CD4-positive, alpha-beta T cell (primary cell): ENCODE data around the gene OR51E1. TPM values are rescaled to one million over a fixed set of nuclear protein-coding genes. Genes with fewer than 3 reads are reported as not detected.

Source experiments
- ATAC-seq: fragments of 200-7000 bp; cut with Tn5 transposase; one replicate; pipeline ENCODE4 v1.10.0; 2022; ENCODE audit warnings: mild to moderate bottlenecking; ENCODE audit not compliant: poor library complexity
- CTCF ChIA-PET: fragments of 350-600 bp; sonication (Branson Sonifier 250); formaldehyde crosslinking; loops from one replicate; lab custom pipeline; 2021; ENCODE audit warnings: antibody characterized with exemption, inconsistent platforms; lab: Charles Lee
- POLR2A ChIA-PET: fragments of 350-600 bp; sonication (Branson Sonifier 250); formaldehyde crosslinking; loops from one replicate; lab custom pipeline; 2021; ENCODE audit warnings: antibody characterized with exemption, inconsistent platforms; lab: Charles Lee
- DNase-seq, 14 experiments: peaks; one replicate each; pipeline ENCODE4 v3.0.0-alpha.2; 2013 to 2020; ENCODE audit warnings: mixed read lengths in 2 of 14
- H3K27ac ChIP-seq, 2 donors: one replicate each; pipeline versions ENCODE4 v1.5.1 to v1.7.0; 2013; ENCODE audit warnings: low read length in 2 of 2, low read depth in 1 of 2, mild to moderate bottlenecking in 1 of 2
- H3K27me3 ChIP-seq, 2 experiments: 1 replicate in 1 of 2; 2 replicates in 1 of 2; pipeline versions ENCODE4 v1.6.1 to v1.7.0; 2013; ENCODE audit warnings: low read length in 2 of 2, control low read depth in 1 of 2, mild to moderate bottlenecking in 1 of 2, moderate library complexity in 1 of 2; ENCODE audit not compliant: insufficient read depth in 2 of 2, control insufficient read depth in 1 of 2
- H3K36me3 ChIP-seq: one replicate; pipeline ENCODE4 v1.6.1; 2013; ENCODE audit warnings: low read length, control low read depth; ENCODE audit not compliant: insufficient read depth
- H3K4me1 ChIP-seq: one replicate; pipeline ENCODE4 v1.6.1; 2013; ENCODE audit warnings: low read length, control low read depth; ENCODE audit not compliant: insufficient read depth
- H3K4me3 ChIP-seq: one replicate; pipeline ENCODE4 v1.5.1; 2013; ENCODE audit warnings: mild to moderate bottlenecking, low read length, moderate library complexity
- H3K9me3 ChIP-seq, 2 experiments: 1 replicate in 1 of 2; 2 replicates in 1 of 2; pipeline versions ENCODE4 v1.6.1 to v1.7.0; 2013; ENCODE audit warnings: low read length in 2 of 2, mild to moderate bottlenecking in 2 of 2, control low read depth in 1 of 2, moderate library complexity in 1 of 2; ENCODE audit not compliant: control insufficient read depth in 1 of 2, insufficient read depth in 1 of 2
- H3K27ac Mint-ChIP-seq: one replicate; pipeline ENCODE4 v1.8.0; 2020; ENCODE audit warnings: mixed read lengths
- H3K27me3 Mint-ChIP-seq: one replicate; pipeline ENCODE4 v1.8.0; 2021; ENCODE audit warnings: mixed read lengths
- H3K36me3 Mint-ChIP-seq: one replicate; pipeline ENCODE4 v1.8.0; 2021; ENCODE audit warnings: low read depth, mixed read lengths
- H3K4me1 Mint-ChIP-seq: one replicate; pipeline ENCODE4 v1.8.0; 2021; ENCODE audit warnings: low read depth, mixed read lengths
- H3K4me3 Mint-ChIP-seq: one replicate; pipeline ENCODE4 v1.8.0; 2020; ENCODE audit warnings: mild to moderate bottlenecking, mixed read lengths
- H3K9me3 Mint-ChIP-seq: one replicate; pipeline ENCODE4 v1.8.0; 2020; ENCODE audit warnings: mixed read lengths
- intact Hi-C, 2 experiments: fragments of 100-400 bp; cut with DNase I in 1 of 2; cut with micrococcal nuclease in 1 of 2; formaldehyde crosslinking; loops; one replicate each; pipeline versions ENCODE4 v1.15.1 to v1.9.0; 2023 to 2025; cut with DNase I, micrococcal nuclease
- total RNA-seq, 174 experiments: library from RNA in 2 of 174; stranded (reverse) in 2 of 174; gene quantifications; one replicate each; pipeline ENCODE4 v1.2.3 and lab custom pipeline; 2021 to 2026
- TF ChIP-seq, protein P1 (sequence below): fragments of 200-600 bp; IDR thresholded peaks from one replicate; pipeline ENCODE4 v1.8.0; 2022; ENCODE audit warnings: antibody characterized with exemption, mild to moderate bottlenecking

Gene OR51E1
- total RNA-seq, 2 experiments from 2014 or later, result not detected

DNA sequence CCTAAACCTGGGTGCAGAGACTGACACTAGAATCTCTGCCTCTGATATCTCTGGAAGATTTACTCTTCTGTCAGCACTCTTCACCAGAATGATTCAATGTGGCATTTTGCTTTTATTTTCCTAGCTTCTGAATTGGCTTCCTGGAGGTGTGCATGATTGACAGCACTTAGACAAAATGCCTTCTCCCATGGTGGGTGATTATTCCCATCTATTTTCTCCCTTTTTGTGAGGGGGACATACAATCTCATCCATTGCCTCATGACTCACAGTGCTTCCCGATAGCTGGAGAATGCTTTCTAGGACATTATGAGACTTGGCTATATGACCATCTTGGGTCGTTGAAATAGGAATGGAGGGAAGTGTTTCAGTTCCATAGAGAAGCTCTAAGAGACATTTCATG lies 31.8 kb upstream of the OR51E1 start:
- no peak for ATAC-seq
- Histone ChIP-seq H3K36me3 (no peaks in the 10 kb centered on the region), H3K9me3 (no peaks in the 10 kb centered on the region), H3K4me3 (no peak overlapping the region), H3K27ac (no peak overlapping the region), H3K4me1 (peaks cover 19% of the 10 kb centered on the region), H3K27me3 (no peaks in the 10 kb centered on the region)
- intact Hi-C loops, result no loop called here
- H3K27ac Mint-ChIP-seq, result no peak overlapping the region
- H3K27me3 Mint-ChIP-seq, result peaks cover 9% of the 10 kb centered on the region
- DNase-seq, result no peak
- H3K36me3 Mint-ChIP-seq, result peaks cover 7% of the 10 kb centered on the region
- peaks cover 3% of the 10 kb centered on the region for H3K9me3 Mint-ChIP-seq
- ChIA-PET POLR2A (no interaction called here), CTCF (no interaction called here)
- TF ChIP-seq, protein P1, sequence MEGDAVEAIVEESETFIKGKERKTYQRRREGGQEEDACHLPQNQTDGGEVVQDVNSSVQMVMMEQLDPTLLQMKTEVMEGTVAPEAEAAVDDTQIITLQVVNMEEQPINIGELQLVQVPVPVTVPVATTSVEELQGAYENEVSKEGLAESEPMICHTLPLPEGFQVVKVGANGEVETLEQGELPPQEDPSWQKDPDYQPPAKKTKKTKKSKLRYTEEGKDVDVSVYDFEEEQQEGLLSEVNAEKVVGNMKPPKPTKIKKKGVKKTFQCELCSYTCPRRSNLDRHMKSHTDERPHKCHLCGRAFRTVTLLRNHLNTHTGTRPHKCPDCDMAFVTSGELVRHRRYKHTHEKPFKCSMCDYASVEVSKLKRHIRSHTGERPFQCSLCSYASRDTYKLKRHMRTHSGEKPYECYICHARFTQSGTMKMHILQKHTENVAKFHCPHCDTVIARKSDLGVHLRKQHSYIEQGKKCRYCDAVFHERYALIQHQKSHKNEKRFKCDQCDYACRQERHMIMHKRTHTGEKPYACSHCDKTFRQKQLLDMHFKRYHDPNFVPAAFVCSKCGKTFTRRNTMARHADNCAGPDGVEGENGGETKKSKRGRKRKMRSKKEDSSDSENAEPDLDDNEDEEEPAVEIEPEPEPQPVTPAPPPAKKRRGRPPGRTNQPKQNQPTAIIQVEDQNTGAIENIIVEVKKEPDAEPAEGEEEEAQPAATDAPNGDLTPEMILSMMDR, result no peak
- H3K4me1 Mint-ChIP-seq, result peaks cover 38% of the 10 kb centered on the region
- no peak overlapping the region for H3K4me3 Mint-ChIP-seq

DNA sequence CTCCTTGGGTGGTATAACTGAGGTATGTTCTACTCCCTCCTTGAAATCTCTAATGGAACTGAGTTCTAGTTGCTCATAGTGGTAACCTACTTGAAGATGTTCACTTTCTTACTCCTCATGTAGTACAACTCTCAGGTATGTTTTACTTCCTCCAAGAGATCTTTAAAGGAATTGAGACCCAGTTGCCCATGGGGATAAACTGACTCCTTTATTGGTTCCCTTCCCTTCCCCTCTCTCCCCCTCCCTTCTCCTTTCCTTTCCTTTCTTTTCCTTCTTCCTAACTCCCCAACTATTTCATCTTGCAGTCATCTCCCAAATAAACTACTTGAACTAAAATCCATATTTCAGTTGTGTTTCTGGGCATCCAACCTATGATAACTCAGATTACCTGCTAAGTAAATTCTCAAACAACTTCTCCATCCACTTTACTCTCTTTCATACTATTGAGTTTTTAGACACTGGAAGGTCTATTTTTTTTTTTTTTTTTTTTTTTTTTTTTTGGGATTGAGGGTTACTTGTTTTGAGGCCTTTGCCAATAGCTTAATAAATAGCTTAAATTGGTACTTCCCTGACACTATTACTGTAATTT lies 27.8 kb upstream of the OR51E1 start:
- ChIA-PET CTCF (no interaction called here), POLR2A (no interaction called here)
- Mint-ChIP-seq H3K27ac (no peak overlapping the region), H3K4me3 (no peak overlapping the region), H3K4me1 (no peaks in the 10 kb centered on the region), H3K36me3 (no peaks in the 10 kb centered on the region), H3K9me3 (no peaks in the 10 kb centered on the region), H3K27me3 (peaks cover 24% of the 10 kb centered on the region)
- H3K27ac ChIP-seq, result no peak overlapping the region
- H3K9me3 ChIP-seq, result no peaks in the 10 kb centered on the region
- no peak overlapping the region for H3K4me3 ChIP-seq
- no peak for DNase-seq
- intact Hi-C loops, result no loop called here
- H3K36me3 ChIP-seq, result no peaks in the 10 kb centered on the region
- peaks cover 0 to 4% of the 10 kb centered on the region in 2 experiments for H3K27me3 ChIP-seq
- ATAC-seq, result no peak
- TF ChIP-seq, protein P1, result no peak
- H3K4me1 ChIP-seq, result no peaks in the 10 kb centered on the region

DNA sequence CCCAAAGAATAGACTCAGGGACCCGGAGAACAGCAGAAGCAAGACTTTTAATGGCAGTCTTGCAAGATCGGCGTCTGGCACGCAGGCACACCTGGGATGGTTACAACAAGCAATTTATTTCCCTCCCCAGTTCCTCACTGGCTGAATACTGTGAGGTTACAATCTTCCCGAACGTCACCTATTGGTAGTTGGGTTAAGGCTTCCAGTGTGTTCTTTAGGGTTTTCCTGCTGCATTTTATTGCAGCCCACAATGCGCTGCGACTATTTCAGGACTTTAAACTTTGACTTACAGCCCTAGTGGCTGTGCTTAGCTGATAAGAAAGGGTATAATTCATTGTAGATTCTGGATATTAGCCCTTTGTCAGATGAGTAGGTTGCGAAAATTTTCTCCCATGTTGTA lies 24.3 kb upstream of the OR51E1 start:
- TF ChIP-seq, protein P1, result no peak
- Histone ChIP-seq H3K9me3 (no peaks in the 10 kb centered on the region), H3K4me3 (no peak overlapping the region), H3K27ac (no peak overlapping the region), H3K36me3 (no peaks in the 10 kb centered on the region), H3K4me1 (no peaks in the 10 kb centered on the region), H3K27me3 (peaks cover 0 to 7% of the 10 kb centered on the region in 2 experiments)
- Mint-ChIP-seq H3K27me3 (peaks cover 30% of the 10 kb centered on the region), H3K4me1 (no peaks in the 10 kb centered on the region), H3K36me3 (no peaks in the 10 kb centered on the region), H3K9me3 (no peaks in the 10 kb centered on the region), H3K27ac (no peak overlapping the region), H3K4me3 (no peak overlapping the region)
- ChIA-PET POLR2A (no interaction called here), CTCF (no interaction called here)
- no peak for ATAC-seq
- DNase-seq, result no peak
- intact Hi-C loops, result no loop called here
